OCI-LY1 (cell line): ENCODE results near the gene FADS2.

Experiments
- H2AFZ ChIP-seq: fragments of 200-600 bp; sonication (generic), shearing (Covaris generic); 2 replicates; pipeline ENCODE4 v1.6.0; 2014; ENCODE audit warnings: antibody characterized with exemption, mild to moderate bottlenecking, low read length
- H3F3A ChIP-seq: fragments of 200-600 bp; sonication (generic), shearing (Covaris generic); 2 replicates; pipeline ENCODE4 v1.6.0; 2014; ENCODE audit warnings: mild to moderate bottlenecking, antibody characterized with exemption, low read length, moderate library complexity; ENCODE audit not compliant: insufficient read depth
- H3K27ac ChIP-seq: fragments of 200-600 bp; sonication (generic); 2 replicates; pipeline ENCODE4 v1.5.1; 2014; ENCODE audit warnings: low read length, mixed run types, mild to moderate bottlenecking, low read depth; ENCODE audit not compliant: poor library complexity, severe bottlenecking
- H3K27me3 ChIP-seq: fragments of 200-600 bp; sonication (generic); 2 replicates; pipeline ENCODE4 v1.6.0; 2014; ENCODE audit warnings: antibody characterized with exemption, mild to moderate bottlenecking, low read length, moderate library complexity; ENCODE audit not compliant: insufficient read depth
- H3K36me3 ChIP-seq: fragments of 200-600 bp; sonication (generic); 2 replicates; pipeline ENCODE4 v1.6.1; 2014; ENCODE audit warnings: mild to moderate bottlenecking, antibody characterized with exemption, low read length, moderate library complexity, mixed read lengths; ENCODE audit not compliant: insufficient read depth
- H3K4me1 ChIP-seq: fragments of 200-600 bp; sonication (generic); 2 replicates; pipeline ENCODE4 v1.5.1; 2014; ENCODE audit warnings: mild to moderate bottlenecking, low read length, moderate library complexity; ENCODE audit not compliant: insufficient read depth, severe bottlenecking
- H3K4me2 ChIP-seq: fragments of 200-600 bp; sonication (generic), shearing (Covaris generic); 2 replicates; pipeline ENCODE4 v1.6.1; 2014; ENCODE audit warnings: low read length
- H3K4me3 ChIP-seq: fragments of 200-600 bp; sonication (generic); 2 replicates; pipeline ENCODE4 v1.5.1; 2014; ENCODE audit warnings: low read length, low read depth, mild to moderate bottlenecking, mixed read lengths; ENCODE audit not compliant: poor library complexity, severe bottlenecking
- H3K79me2 ChIP-seq: fragments of 200-600 bp; shearing (Covaris generic); 2 replicates; pipeline ENCODE4 v1.6.1; 2016; ENCODE audit warnings: mixed run types, low read length, mixed read lengths; ENCODE audit not compliant: insufficient read depth
- H3K9ac ChIP-seq: fragments of 200-600 bp; sonication (generic), shearing (Covaris generic); 2 replicates; pipeline ENCODE4 v1.6.1; 2014; ENCODE audit warnings: mild to moderate bottlenecking, low read length, mixed read lengths
- H3K9me2 ChIP-seq: fragments of 200-600 bp; sonication (generic), shearing (Covaris generic); 2 replicates; pipeline ENCODE4 v1.6.1; 2014; ENCODE audit warnings: low read depth, mild to moderate bottlenecking, low read length, mixed read lengths
- H3K9me3 ChIP-seq: fragments of 200-600 bp; shearing (Covaris generic); 2 replicates; pipeline ENCODE4 v1.6.1; 2014; ENCODE audit warnings: low read length, mixed read lengths
- H4K20me1 ChIP-seq: fragments of 200-600 bp; sonication (generic), shearing (Covaris generic); 2 replicates; pipeline ENCODE4 v1.6.0; 2016; ENCODE audit warnings: mild to moderate bottlenecking, low read length; ENCODE audit not compliant: insufficient read depth
- EZH2 ChIP-seq: fragments of 200-600 bp; sonication (generic), shearing (Covaris generic); IDR thresholded peaks from 2 replicates; pipeline ENCODE4 v1.8.0; 2017; ENCODE audit warnings: borderline replicate concordance, mixed run types, mild to moderate bottlenecking, antibody characterized with exemption, low read length, moderate library complexity, mixed read lengths
- TF ChIP-seq, protein P1 (sequence below): fragments of 200-600 bp; sonication (generic), shearing (Covaris generic); IDR thresholded peaks from 2 replicates; pipeline ENCODE4 v1.5.1; 2017; ENCODE audit warnings: mild to moderate bottlenecking, antibody characterized with exemption, low read length, moderate library complexity, mixed read lengths

Gene FADS2

DNA sequence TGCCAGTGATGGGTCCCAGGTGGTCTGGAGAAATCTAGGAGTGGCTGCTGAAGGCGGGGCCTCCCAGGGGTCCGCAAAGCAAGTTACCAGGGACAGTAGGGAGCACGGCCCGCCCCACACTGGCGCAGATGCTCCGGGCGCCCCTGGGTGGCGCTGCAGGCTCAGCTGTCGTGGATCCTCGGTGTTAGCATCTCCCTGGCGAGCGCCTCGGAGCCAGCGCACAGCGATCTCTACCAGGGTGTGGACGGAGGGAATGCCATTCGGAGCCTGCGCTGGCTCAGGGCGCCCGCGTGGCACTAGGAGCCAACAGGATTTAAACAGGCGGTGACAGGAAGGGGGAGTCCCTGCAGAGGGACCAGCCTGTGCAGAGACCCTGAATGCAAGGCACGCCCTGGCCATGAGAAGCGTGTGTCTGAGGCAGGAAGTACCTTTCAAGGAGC, 43.1 kb downstream of the FADS2 start:
- H3K4me3 ChIP-seq: peak overlapping the region; percentile 27
- H2AFZ ChIP-seq: no peak overlapping the region
- H3K4me2 ChIP-seq: peak overlapping the region; percentile 55
- no peaks in the 10 kb centered on the region for H3K79me2 ChIP-seq
- peaks cover 4% of the 10 kb centered on the region; the same call in 1 of the 2 replicates for H3K36me3 ChIP-seq
- no peak overlapping the region for H3K27ac ChIP-seq
- no peaks in the 10 kb centered on the region for H3F3A ChIP-seq
- H3K9me3 ChIP-seq: no peaks in the 10 kb centered on the region
- no peaks in the 10 kb centered on the region for H4K20me1 ChIP-seq
- no peak overlapping the region for H3K9ac ChIP-seq
- TF ChIP-seq EZH2: no peak
- TF ChIP-seq, protein P1, sequence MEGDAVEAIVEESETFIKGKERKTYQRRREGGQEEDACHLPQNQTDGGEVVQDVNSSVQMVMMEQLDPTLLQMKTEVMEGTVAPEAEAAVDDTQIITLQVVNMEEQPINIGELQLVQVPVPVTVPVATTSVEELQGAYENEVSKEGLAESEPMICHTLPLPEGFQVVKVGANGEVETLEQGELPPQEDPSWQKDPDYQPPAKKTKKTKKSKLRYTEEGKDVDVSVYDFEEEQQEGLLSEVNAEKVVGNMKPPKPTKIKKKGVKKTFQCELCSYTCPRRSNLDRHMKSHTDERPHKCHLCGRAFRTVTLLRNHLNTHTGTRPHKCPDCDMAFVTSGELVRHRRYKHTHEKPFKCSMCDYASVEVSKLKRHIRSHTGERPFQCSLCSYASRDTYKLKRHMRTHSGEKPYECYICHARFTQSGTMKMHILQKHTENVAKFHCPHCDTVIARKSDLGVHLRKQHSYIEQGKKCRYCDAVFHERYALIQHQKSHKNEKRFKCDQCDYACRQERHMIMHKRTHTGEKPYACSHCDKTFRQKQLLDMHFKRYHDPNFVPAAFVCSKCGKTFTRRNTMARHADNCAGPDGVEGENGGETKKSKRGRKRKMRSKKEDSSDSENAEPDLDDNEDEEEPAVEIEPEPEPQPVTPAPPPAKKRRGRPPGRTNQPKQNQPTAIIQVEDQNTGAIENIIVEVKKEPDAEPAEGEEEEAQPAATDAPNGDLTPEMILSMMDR: peak; percentile 98
- peaks cover 13% of the 10 kb centered on the region for H3K4me1 ChIP-seq
- H3K9me2 ChIP-seq: no peaks in the 10 kb centered on the region
- no peaks in the 10 kb centered on the region; the same call in 1 of the 2 replicates for H3K27me3 ChIP-seq

DNA sequence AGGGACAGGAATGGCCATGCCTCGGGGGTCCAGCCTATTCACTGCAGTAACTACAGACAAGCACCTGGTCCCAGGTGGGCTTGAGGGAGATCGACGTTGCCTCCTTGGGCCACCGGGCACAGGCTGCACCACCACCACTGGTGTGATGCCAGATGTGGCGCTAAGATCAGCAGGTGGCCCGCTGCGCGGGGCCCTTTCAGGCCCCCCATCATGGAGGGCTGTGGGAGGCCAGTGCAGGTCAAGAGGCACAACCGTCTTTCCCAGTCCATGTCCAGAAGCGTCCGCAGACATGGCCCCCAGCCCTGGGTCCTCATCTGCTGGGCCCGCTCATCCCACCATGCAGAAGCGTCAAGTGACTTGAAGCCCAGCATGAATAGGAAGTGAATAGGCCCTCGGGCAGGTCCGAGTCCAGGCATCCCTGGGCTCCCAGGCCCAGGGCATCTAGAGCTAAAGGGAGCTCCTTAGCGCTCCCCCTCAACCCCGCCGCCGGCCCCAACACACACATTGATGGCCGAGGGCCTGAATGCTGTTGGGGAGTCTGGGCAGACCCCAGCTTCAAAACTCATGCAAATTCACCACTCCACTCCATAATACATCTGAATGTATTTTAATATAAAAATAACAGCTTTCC, 45.0 kb downstream of the FADS2 start:
- Histone ChIP-seq H3F3A (no peaks in the 10 kb centered on the region), H3K27ac (no peak overlapping the region), H3K4me2 (no peak overlapping the region), H3K9me3 (no peaks in the 10 kb centered on the region), H4K20me1 (no peaks in the 10 kb centered on the region), H3K4me1 (peaks cover 31% of the 10 kb centered on the region), H2AFZ (no peak overlapping the region), H3K9me2 (no peaks in the 10 kb centered on the region), H3K36me3 (peaks cover 4% of the 10 kb centered on the region; the same call in 1 of the 2 replicates), H3K9ac (no peak overlapping the region), H3K4me3 (no peak overlapping the region), H3K27me3 (no peaks in the 10 kb centered on the region), H3K79me2 (no peaks in the 10 kb centered on the region)
- TF ChIP-seq, protein P1: no peak
- no peak for TF ChIP-seq EZH2

DNA sequence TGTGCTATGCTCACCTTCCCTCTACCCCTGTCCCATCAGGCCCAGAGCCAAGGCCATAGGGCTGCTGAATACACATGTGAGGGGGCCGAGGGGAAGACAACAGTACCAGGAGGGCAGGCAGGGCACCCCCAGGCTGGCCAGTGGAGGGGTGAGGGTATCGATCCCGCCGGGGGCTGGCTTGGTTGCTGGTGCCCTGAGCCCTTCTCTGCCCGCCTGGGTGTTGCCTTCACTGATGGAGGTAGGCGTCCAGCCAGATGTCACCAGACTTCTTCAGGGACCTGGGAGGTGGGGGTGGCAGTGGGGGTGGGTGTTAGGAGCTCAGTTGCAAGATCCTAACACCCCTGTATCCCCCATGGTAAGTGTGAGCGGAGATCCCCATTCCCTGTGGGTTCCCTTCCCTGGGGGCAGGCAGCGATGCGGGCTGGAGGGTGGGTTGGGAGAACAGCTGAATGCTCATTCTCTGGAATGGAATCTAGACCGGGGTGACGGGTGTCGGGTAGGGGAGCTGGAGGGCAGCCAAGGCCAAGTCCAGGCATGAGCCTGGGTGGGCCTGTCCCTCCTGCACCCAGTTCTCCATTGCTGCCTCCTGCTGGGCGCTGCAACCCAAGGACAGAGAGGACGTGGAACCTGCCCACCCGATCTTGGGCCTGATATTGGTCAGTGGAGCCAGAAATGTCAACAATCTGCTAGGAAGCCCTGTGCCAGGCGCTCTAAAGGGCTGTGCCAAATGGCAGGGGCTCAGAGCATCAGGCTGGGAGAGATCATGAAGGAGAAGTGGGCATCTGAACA, 45.7 kb downstream of the FADS2 start:
- Histone ChIP-seq H3K4me1 (peaks cover 39% of the 10 kb centered on the region), H3K9ac (no peak overlapping the region), H3K36me3 (peaks cover 4% of the 10 kb centered on the region; the same call in 1 of the 2 replicates), H3K4me3 (no peak overlapping the region), H3K27ac (no peak overlapping the region), H3K9me3 (no peaks in the 10 kb centered on the region), H3K27me3 (no peaks in the 10 kb centered on the region), H3K4me2 (no peak overlapping the region), H3K9me2 (no peaks in the 10 kb centered on the region), H4K20me1 (no peaks in the 10 kb centered on the region), H3K79me2 (no peaks in the 10 kb centered on the region), H2AFZ (no peak overlapping the region), H3F3A (no peaks in the 10 kb centered on the region)
- TF ChIP-seq, protein P1: no peak
- no peak for TF ChIP-seq EZH2
